ENCODE data around the gene KRTAP10-4.
"Not testable (repeated sequence)": the region's sequence is repeated elsewhere in the genome, so short reads cannot be mapped to it uniquely, and the experiment has no call there.

KRTAP10-4 gene

GRCh38 chr21:44599264-44600029 is 25.9 kb downstream of the KRTAP10-4 start:
- no peak for DNase-seq (ENCODE audit: low read depth in 2 of 2)

GRCh38 chr21:44600118-44600978 is 26.8 kb downstream of the KRTAP10-4 start, which contains the start of gene KRTAP10-7:
KRTAP10-7 (plus strand) TSS chr21:44600597; CDS start chr21:44600622, 25 bp downstream.
- DNase-seq (ENCODE audit: low read depth in 2 of 2), result not testable (repeated sequence)

- not testable (repeated sequence) for DNase-seq (ENCODE audit: low read depth in 2 of 2)
Measured at GRCh38 chr21:44601091-44601490, 27.6 kb downstream of the KRTAP10-4 start.

GRCh38 chr21:44601596-44602462 is 28.3 kb downstream of the KRTAP10-4 start:
- DNase-seq (ENCODE audit: low read depth in 2 of 2), result no peak

- no peak for DNase-seq (ENCODE audit: low read depth in 2 of 2)
Measured at GRCh38 chr21:44602463-44602850, 28.9 kb downstream of the KRTAP10-4 start.

GRCh38 chr21:44603109-44603875 is 29.8 kb downstream of the KRTAP10-4 start:
- DNase-seq (ENCODE audit: low read depth in 2 of 2), result no peak

- DNase-seq (ENCODE audit: low read depth in 2 of 2), result no peak
Measured at GRCh38 chr21:44603911-44604310, 30.4 kb downstream of the KRTAP10-4 start.

- no peak for DNase-seq (ENCODE audit: low read depth in 2 of 2)
Measured at GRCh38 chr21:44606495-44606894, 33.0 kb downstream of the KRTAP10-4 start.

- DNase-seq (ENCODE audit: low read depth in 2 of 2), result no peak
Measured at GRCh38 chr21:44609193-44609592, 35.7 kb downstream of the KRTAP10-4 start.

- DNase-seq (ENCODE audit: low read depth in 2 of 2), result not testable (repeated sequence)
Measured at GRCh38 chr21:44610157-44610843, 36.8 kb downstream of the KRTAP10-4 start.

- DNase-seq (ENCODE audit: low read depth in 2 of 2), result no peak
Measured at GRCh38 chr21:44611551-44611950, 38.0 kb downstream of the KRTAP10-4 start.

GRCh38 chr21:44612029-44612486 is 38.5 kb downstream of the KRTAP10-4 start, which contains the start of gene KRTAP10-8:
KRTAP10-8 (plus strand) TSS chr21:44612079; CDS start chr21:44612101, 22 bp downstream.
- no peak for DNase-seq (ENCODE audit: low read depth in 2 of 2)

GRCh38 chr21:44612669-44613229 is 39.2 kb downstream of the KRTAP10-4 start:
- DNase-seq (ENCODE audit: low read depth in 2 of 2), result no peak

- no peak for DNase-seq (ENCODE audit: low read depth in 2 of 2)
Measured at GRCh38 chr21:44613386-44614155, 40.0 kb downstream of the KRTAP10-4 start.

- DNase-seq (ENCODE audit: low read depth in 2 of 2), result no peak
Measured at GRCh38 chr21:44614161-44614631, 40.7 kb downstream of the KRTAP10-4 start.

- DNase-seq (ENCODE audit: low read depth in 2 of 2), result no peak
Measured at GRCh38 chr21:44614961-44615391, 41.4 kb downstream of the KRTAP10-4 start.

GRCh38 chr21:44615466-44615865 is 41.9 kb downstream of the KRTAP10-4 start:
- DNase-seq (ENCODE audit: low read depth in 2 of 2), result no peak

- no peak for DNase-seq (ENCODE audit: low read depth in 2 of 2)
Measured at GRCh38 chr21:44615911-44616590, 42.5 kb downstream of the KRTAP10-4 start.

All from stimulated activated CD4-positive, alpha-beta T cell treated with anti-CD3 and anti-CD28 coated beads, Interleukin-1b, Interleukin-23, amount 100 ng/mL, for 1 hour (primary cell).